Amniotic stem cell (primary cell): Measurements from ENCODE around the gene ASCC3.

ENCODE experiments used
- DNase-seq: peaks from one replicate; lab custom pipeline; 2025; lab: John Stamatoyannopoulos, UW

Gene ASCC3

DNA sequence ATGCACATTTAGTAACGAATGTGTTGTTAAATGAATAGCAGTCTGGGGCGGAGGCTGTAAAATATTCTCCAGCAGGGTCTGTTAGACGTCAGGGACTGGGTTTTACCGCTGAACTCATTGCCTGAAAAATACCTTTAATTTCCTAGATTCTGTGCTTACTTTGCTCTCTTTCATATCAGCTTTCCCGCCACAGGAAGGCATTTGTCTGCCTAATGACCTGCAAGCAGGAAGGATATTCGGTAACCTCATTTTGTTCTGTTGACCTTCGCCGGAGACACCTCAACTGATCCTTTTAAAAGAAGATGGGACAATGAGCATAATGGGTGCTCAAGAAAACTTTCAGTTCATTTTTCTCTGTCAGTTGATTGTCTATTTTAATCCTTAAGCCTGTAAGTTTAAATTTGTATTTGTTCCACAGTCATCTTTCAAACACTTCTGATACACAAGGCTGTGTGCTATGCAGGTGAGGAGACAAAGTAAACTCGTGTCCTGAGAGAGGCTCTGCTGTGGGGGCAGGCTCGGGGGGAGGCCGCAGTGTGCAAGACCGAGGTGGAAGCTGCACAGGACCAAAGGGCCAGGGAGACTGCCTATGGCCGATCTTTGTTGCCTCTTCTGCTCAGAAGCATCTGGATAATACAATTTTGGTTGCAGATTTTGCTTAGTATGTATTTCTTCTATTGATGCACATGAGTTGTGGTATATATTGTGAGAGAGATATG, 389.0 kb downstream of the ASCC3 start:
- DNase-seq, result no peak

- no peak for DNase-seq
Measured at GRCh38 chr6:100490065-100490464, 391.1 kb downstream of the ASCC3 start.

- DNase-seq, result no peak
Measured at GRCh38 chr6:100488244-100488643, 392.9 kb downstream of the ASCC3 start.

- DNase-seq, result no peak
Measured at GRCh38 chr6:100487638-100488037, 393.5 kb downstream of the ASCC3 start.

GRCh38 chr6:100485268-100485667, 395.9 kb downstream of the ASCC3 start:
- no peak for DNase-seq

GRCh38 chr6:100484474-100484873, 396.7 kb downstream of the ASCC3 start:
- no peak for DNase-seq

DNA sequence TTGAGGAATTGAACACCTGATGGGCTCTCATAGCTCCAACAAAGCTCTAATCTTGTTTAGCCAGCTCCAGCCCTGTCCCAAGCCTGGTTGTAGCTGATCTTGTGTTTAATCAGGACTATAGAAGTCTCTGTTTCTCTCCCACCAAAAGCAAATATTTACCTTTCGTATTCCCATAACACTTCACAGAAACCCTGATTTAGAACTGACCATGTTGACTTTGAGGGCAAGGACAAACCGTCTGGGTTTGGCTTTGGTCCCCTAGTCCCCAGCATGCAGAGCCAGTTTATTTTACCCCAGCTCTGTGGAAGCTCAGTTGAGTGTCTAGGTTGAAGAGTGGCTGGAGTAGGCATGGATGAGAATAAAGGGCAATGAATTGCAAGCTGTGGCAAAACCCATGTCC, 398.4 kb downstream of the ASCC3 start:
- DNase-seq, result no peak

GRCh38 chr6:100479179-100480035, 401.7 kb downstream of the ASCC3 start:
- DNase-seq, result no peak

DNA sequence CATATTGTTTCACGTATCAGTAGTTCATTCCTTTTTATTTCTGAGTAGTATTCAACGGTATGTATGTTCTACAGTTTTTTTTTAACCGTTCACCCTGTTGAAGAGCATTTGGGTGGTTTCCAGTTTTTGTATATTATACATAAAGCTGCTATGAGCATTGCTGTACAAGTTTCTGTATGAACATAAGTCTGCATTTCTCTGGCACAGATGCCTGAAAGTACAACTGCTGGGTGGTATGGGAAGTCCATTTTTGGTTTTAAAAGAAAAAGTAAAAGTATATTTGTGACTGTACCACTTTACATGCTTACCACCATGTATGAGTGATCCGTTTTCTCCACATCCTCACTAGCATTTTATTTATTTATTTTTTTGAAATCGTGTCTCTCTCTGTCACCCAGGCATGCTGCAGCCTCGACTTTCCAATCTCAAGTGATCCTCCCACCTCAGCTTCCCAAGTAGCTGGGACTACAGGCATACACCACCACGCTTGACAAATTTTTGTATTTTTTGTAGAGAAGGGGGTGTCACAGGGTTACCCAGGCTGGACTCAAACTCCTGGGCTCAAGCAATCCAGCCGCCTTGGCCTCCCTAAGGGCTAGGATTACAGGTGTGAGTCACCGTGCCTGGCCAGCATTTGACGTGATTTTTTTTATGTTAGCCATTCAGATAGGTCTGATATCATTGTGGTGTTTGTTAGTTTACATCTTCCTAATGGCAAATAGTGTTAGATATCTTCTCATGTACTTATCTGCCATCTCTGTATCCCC, 405.4 kb downstream of the ASCC3 start:
- no peak for DNase-seq

DNA sequence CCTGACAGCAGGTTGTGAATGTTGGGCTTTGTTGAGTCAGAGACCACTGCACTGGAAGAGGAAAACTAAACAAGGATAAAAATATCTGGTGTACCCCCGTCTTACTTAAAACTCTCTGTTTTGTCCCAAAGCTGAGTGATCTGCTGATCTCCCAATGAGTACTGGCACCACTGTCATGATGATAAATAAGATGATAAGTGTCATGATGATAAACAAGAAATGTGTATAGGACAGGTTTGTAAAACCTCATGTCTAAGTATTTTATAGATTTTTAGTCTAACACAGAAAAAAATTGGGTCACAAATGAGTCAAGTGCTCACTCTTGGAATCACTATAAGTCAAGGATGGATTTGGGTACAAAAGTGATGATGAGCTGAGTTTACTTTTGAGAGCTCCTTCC, 407.9 kb downstream of the ASCC3 start:
- no peak for DNase-seq

- no peak for DNase-seq
Measured at GRCh38 chr6:100472674-100473073, 408.5 kb downstream of the ASCC3 start.

DNA sequence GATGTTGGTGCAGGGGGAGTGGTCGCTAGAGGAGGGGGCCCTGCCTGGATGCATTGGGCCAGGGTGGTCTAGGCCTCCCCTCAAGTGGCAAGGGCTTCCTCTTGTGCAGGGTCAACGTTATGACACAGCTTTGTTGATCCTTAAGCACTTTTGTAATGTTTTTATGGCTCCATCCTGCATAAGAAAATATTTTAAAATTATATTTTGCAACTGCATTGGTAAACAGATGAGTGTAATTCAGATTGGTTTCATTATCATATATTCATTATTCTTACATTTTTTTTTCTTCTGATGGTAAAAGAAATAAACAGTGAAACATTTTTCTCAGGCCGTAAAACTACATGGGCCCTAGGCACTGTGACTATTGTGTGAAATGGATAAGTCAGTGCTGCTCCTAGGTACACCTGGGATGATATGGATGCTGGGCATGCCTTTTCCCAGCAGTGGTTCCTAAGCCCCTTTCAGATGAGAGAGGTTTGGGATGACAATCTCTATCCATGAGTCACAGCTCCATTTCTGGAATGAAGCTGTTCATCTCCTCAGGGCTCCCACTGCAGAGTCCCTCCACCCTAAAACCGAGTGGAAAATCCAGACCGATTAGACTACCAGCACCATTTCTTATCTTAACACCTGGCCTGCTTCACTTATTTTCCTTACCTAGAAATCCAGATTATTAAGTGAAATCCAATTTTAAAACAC, 410.6 kb downstream of the ASCC3 start:
- DNase-seq, result no peak

DNA sequence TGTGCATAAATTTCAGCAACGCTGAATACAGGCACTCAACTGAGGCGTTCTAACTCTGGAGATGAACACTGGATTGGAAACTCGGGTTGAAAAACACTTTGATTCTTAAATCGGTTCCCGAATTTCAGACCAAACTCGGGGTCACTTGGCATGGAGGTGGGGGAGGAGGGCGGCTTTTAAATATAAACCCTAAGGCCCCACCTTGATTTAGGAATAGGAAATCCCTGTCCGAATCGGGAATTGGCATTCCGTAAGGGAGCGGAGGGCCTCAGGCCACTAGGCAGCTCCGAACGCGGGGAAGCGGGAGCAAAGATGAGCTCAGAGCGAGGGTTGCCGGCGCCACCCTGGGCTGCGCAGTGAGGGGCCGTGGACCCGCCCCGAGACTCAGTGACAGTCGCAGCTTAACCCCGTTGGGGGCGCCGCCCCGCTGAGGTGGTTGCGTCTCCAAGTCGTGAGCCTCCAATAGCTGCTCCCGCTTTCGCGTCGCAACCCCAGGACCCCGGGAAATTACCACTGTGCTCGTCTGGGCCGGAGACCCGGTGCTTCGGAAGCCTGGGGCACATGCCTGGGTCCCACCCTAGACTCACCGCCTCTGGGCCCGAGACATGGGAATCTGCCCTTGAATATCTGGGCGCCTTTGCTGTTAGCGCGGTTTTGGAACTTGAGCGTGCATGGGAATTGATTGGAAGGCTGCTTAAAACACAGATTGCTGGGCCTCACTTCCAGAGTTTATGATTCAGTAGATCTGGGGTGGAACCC, 411.8 kb downstream of the ASCC3 start:
- no peak for DNase-seq

DNA sequence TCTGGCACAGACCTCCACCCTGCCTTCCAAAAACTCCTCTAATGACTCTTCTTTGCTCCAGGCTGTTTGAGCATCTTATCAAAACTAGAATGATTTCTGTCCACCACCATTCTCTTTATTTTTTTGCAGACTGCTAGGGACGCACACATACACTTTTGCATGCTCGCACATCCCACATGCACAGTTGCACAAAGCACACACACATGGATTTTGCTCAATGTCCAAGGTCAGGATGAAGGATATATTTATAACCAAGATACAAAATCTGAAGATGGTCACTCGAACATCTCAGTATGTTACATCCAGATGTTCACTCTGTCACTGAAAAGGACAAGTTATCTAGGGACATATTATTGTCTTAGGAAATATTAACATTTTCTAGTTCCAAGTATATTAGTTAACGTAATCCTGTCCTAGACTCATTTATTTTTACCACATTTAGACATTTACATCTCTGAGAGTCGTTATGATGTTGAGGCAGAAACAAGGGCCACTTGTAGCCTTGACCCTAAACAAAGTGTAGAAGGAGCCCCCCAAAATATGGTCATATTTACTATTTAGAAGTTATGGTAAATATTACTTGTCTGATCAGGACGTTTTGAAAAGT, 413.0 kb downstream of the ASCC3 start:
- no peak for DNase-seq

- DNase-seq, result no peak
Measured at GRCh38 chr6:100467129-100468015, 413.8 kb downstream of the ASCC3 start.

- no peak for DNase-seq
Measured at GRCh38 chr6:100466410-100467128, 414.6 kb downstream of the ASCC3 start.

- no peak for DNase-seq
Measured at GRCh38 chr6:100465701-100466409, 415.3 kb downstream of the ASCC3 start.

DNA sequence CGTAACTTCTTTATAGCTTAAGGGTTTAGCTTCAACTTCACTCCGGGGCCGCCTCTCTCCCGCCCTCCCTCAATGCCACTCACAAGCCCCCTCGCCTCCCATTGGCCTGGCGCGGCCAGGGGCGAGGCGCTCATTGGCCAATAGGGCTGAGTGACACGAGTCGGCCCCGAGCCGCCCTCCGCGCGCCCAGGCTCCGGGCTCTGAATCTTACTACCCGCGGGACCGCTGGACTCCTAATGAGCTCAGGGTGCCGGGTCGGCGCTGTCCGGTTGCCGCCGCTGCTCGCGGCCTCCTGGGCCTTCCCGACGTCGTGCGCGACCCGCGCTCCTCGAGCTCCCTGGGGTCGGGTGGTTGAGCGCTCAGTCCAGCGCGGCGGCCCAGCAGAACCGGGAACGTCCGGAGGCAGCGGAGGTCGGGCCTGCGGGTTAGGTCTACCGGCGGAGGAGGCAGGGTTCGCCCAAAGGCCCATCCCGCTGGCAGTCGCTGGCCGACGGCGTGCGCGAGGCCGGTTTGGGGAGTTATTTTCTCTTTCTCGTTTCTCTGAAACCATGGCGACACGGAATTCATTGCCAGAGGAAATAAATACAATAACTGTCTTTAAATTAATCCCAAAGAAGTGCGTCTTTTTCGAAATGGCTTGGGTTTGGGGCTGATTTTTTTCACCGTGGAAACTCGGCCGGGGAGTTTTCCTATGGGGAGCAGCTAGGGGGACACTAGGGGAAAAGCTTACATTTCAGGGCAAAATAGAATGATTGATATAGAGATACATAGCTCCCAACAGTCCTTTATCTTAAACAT, 416.0 kb downstream of the ASCC3 start, which contains the start of gene SIM1:
Gene SIM1, minus strand, starts transcription at position 19 of the 798 bp plus-strand sequence. CDS start 1,453 bp downstream, outside the sequence.
- no peak for DNase-seq
